HCT116 (cell line): ENCODE data around the gene MANSC4. TPM values are rescaled to one million over a fixed set of nuclear protein-coding genes. Genes with fewer than 3 reads are reported as not detected.

Experiments used
- total RNA-seq: library from RNA; stranded (reverse); gene quantifications from one replicate; pipeline ENCODE4 v1.2.1, GENCODE V29; 2021; ENCODE audit not compliant: unreplicated experiment

MANSC4 gene
- total RNA-seq, 1 experiment from 2014 or later: not detected

Other genes starting within 250 kb of the MANSC4 start
- 0.86 TPM for gene REP15, start 83.8 kb downstream of the MANSC4 start, total RNA-seq
- gene MRPS35, start 69.4 kb downstream of the MANSC4 start, total RNA-seq: 55.4 TPM
- gene KLHL42, start within 50 bp of the MANSC4 start, total RNA-seq: 21.5 TPM
- gene PTHLH, start 192.5 kb upstream of the MANSC4 start, total RNA-seq: not detected